Measurements from ENCODE around the gene TMTC2. TPM values are rescaled to one million over a fixed set of nuclear protein-coding genes. Genes with fewer than 3 reads are reported as not detected.
"Not testable (repeated sequence)": the region's sequence is repeated elsewhere in the genome, so short reads cannot be mapped to it uniquely, and the experiment has no call there.

Gene TMTC2
- total RNA-seq, 1 donor from 2014 or later: 37.3 TPM

DNA sequence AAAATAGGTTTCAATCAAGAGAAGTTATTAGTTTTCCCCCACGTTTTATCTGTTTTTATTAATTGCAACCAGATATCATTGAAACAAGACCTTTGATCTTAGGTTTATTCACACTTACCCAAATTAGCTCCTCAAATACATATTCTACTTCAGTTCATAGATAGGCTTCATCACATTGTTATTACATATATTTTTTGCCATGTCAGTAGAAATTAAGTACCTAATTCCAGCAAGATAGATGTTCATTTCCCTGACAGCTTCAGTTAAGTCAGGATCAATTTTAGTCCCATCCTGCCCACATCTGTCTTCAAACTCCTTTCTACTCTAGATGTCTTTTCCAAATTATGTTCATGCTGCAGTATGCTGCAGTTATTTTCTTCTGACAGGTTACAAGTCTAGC lies 388.8 kb downstream of the TMTC2 start:
- no peak for DNase-seq (ENCODE audit: low spot score)

- DNase-seq (ENCODE audit: low spot score): no peak
Measured at GRCh38 chr12:83077041-83077440, 390.3 kb downstream of the TMTC2 start.

GRCh38 chr12:83082690-83083276 lies 396.1 kb downstream of the TMTC2 start:
- DNase-seq (ENCODE audit: low spot score): peak; percentile 42

DNA sequence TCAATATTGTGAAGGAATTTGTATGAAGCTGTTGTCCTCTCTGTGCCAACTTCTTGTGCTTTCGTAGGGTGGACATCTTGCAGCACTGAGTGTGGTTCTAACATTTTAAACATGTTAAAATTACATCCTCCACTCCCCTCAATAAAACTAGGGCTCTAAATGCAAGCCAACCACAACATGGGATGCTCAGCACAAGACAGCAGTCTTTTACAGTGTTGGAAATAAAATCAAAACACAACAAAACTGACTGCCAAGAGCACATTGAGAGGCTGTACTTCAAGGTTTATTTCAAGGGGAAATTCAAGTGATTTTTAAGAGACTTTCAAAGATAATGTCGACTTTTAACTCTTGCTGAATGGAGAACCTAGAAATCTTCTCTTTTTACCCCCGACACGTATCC lies 396.9 kb downstream of the TMTC2 start:
- no peak for DNase-seq (ENCODE audit: low spot score)

DNA sequence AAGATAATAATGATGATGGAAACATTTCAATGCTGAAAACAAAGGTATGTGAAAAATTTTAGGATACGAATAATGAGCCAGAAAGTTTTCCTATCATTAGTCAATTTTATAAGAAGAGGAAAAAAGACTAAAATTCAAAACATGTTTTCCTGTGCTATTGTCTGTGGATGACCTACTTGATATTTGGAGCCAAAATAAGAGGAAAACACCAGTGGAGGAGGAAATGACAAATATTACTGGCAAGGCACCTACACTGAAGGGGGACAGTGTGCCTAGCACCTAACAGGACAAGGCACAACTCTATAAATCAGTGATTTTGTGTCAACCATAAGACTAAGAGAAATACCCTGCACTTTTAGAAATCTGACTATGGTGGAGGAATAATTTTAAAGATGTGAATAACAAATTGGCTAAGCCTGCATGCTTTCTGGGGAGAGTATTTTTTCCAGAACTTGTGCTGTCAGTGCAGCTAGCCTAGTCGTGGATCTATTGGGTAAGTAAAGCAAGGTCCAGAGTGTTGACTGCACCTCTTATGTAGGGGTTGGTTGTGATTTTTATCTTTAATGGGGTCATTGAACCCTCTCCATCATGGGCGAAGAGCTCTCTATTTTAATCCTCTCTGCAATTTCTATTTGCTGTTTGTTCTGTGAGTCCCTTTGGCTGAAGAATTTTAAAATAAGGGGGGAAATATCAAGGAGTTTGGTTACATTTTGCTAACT lies 398.0 kb downstream of the TMTC2 start:
- no peak for DNase-seq (ENCODE audit: low spot score)

DNA sequence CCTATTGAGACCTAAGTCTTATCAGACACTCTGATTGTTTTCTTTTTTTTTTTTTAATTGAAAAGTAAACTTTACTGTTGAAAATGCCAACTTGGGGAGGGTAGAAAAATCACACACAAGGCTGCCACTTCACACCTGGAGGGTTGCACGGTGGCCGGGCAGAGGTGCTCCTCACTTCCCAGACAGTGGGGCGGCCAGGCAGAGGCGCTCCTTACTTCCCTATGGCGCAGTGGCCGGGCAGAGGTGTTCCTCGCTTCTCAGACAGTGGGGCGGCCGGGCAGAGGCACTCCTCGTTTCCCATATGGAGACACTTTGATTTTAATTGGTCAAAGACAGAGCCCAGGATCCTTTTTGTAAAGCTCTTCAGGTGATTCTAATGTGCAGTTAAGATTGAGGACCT lies 399.3 kb downstream of the TMTC2 start:
- DNase-seq (ENCODE audit: low spot score): no peak

DNA sequence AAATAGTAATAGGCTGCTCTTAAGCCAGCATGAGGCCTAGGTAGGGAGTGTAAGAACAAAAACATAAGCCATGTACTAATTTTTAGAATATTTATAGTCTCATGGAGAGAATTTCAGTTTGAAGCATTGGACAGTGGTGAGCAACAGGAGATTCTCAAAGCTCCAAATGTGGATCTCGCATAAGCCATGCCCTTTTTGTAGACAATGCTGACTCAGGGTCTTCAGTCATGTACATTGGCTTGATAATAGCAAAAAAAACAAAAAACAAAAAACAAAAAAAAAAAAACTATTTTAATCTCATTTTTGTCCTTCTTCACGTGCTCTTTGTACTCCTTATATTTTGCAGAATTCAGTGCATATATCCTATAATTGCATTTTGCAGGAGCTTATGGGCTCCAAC lies 402.9 kb downstream of the TMTC2 start:
- no peak for DNase-seq (ENCODE audit: low spot score)

GRCh38 chr12:83092129-83092528 lies 405.4 kb downstream of the TMTC2 start:
- no peak for DNase-seq (ENCODE audit: low spot score)

GRCh38 chr12:83092606-83093005 lies 405.9 kb downstream of the TMTC2 start:
- no peak for DNase-seq (ENCODE audit: low spot score)

DNA sequence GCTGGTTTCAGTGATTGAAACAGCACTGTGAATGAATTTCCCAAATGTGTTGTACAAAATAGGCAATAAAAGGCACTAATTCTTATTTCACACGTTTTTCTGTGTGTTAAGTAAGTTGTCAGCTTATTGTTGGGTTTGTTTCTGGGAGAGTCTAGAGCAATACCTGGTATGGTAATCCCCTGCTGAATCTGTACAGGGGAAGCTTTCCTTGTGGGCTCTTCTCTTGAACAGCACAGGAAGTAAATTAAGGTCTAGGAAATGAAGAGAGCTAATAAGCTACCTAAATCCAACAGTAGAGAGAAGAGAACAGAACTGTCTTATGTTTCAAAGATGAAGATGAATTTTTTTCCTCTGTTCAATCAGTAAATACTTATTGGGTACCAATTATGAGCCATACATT lies 406.7 kb downstream of the TMTC2 start:
- DNase-seq (ENCODE audit: low spot score): no peak

DNA sequence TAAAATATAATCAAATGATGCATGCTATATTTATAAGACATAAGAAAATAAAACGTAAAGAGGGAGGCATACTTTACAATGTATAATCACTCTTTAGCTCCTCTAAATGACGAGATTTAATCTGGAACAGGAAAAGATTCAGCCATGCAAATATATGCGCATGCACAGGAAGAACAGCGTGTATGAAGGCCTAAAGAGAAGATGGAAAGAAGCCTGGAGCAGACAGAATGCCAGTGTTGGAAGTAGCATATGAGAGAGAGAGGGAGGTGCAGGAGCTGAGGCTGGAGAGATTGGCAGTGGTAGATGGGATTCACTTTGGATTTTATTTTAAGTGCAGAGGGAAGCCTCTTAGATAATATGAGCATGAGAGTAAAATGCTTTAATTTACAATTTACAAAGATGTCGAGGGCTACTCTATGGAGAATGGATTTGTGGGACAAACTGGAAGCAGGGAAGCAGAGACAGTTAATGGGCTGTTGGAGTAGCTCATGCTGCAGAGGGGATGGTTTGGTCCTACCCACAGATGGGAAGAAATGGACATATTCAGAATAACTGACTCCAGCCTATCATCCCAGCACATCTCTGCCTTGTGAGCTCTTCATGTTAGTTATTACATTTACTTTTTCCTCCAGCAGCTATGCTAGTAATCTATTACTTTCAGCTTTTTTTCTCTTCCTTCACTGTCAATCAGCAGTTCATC lies 411.1 kb downstream of the TMTC2 start:
- DNase-seq (ENCODE audit: low spot score): no peak

GRCh38 chr12:83099436-83099835 lies 412.7 kb downstream of the TMTC2 start:
- DNase-seq (ENCODE audit: low spot score): no peak

GRCh38 chr12:83102499-83102898 lies 415.8 kb downstream of the TMTC2 start:
- DNase-seq (ENCODE audit: low spot score): no peak

- DNase-seq (ENCODE audit: low spot score): no peak
Measured at GRCh38 chr12:83106873-83107272, 420.2 kb downstream of the TMTC2 start.

GRCh38 chr12:83110424-83110823 lies 423.7 kb downstream of the TMTC2 start:
- no peak for DNase-seq (ENCODE audit: low spot score)

- peak; percentile 39 for DNase-seq (ENCODE audit: low spot score)
Measured at GRCh38 chr12:83113945-83114344, 427.2 kb downstream of the TMTC2 start.

DNA sequence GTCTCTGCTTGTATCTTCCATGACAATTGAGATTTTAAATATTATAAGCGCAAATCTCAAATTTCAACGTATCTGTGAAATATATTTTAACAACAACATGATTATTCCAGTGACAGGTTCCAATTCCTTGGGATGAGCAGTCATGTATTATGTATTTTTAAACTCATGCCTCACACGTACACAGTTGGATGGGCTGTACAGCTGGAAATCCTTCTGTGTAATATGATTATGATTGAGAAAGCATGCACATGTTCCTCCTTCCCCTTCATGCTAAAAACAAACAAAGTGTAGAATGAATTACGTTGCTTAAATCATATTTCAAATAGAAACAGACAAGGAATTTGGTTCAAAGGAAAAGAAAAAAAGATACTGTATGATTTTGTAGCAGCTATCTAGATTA lies 428.3 kb downstream of the TMTC2 start:
- no peak for DNase-seq (ENCODE audit: low spot score)

DNA sequence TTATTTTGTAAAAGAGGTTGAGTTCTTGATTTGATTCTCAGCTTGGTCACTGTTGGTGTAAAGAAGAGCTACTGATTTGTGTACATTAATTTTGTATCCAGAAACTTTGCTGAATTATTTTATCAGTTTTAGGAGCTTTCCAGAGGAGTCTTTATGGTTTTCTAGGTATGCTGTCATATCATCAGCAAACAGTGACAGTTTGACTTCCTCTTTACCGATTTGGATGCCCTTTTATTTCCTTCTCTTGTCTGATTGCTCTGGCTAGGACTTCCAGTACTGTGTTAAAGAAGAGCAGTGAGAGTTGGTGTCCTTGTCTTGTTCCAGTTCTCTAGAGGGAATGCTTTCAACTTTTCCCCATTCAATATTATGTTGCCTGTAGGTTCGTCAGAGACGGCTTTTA lies 431.2 kb downstream of the TMTC2 start:
- DNase-seq (ENCODE audit: low spot score): not testable (repeated sequence)

DNA sequence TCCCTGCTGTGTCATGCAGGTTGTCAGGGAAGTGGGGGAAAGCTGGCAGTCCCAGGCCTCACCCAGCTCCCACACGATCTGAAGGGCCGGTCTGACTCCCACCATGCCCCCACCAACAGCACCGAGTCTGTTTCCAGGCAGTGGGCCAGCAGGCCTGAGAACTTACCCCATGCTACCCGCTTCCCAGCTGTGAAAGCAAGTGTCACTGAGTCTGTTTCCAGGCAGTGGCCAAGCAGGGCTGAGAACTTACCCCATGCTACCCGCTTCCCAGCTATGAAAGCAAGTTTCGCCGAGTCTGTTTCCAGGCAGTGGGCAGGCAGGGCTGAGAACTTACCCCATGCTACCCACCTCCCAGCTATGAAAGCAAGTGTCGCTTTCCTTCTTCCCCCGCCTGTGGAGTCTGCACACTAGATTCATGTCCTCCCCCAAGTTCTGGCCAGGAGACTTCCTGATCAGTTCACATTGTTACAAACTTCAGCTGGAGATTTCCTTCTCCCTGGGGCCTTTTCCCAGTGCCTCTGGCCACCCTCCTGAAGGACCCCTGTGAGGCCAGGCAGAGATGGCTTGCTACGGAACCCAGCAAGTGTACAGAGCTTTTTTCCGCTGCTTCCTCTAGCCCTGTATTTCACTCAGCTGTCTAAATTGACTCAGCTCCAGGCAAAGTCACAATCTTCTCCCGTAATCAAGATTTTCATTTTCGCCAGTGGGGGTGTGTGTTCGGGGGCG lies 435.4 kb downstream of the TMTC2 start:
- DNase-seq (ENCODE audit: low spot score): no peak

- no peak for DNase-seq (ENCODE audit: low spot score)
Measured at GRCh38 chr12:83122623-83122934, 435.9 kb downstream of the TMTC2 start.

- DNase-seq (ENCODE audit: low spot score): no peak
Measured at GRCh38 chr12:83123039-83123438, 436.3 kb downstream of the TMTC2 start.

- DNase-seq (ENCODE audit: low spot score): no peak
Measured at GRCh38 chr12:83128540-83128939, 441.8 kb downstream of the TMTC2 start.

DNA sequence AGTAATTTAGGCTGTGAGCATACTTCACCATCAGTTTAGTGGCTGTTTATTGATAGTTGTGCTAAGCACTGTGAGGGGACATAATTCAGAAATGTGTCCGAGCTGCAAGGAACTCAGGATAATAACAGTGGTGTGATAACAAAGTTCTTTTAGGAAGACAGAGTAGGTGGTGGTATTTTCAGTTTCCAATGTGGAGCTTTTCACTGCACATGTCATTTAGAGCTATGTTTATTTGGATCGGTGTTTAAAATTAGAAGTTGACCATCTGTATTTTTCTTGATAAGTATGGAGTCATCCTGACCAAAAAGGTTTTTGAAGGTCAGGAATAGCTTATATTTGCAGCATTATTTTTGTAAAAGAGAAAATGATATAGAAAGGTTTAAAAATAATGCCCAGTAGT lies 443.5 kb downstream of the TMTC2 start:
- DNase-seq (ENCODE audit: low spot score): no peak
